ENCODE results near the gene CLIP4.

- no peak for TF ChIP-seq CTCF (IDR thresholded peaks at IDR 0.05; ENCODE audit: borderline replicate concordance, extremely low read depth, low read length, poor library complexity, severe bottlenecking)
- no peak for TF ChIP-seq EZH2 (IDR thresholded peaks at IDR 0.05; ENCODE audit: borderline replicate concordance, low read depth, low read length, severe bottlenecking)
Measured at GRCh38 chr2:29129586-29130281, 14.5 kb downstream of the CLIP4 start.

Data from DND-41 (cell line).